Gastrocnemius medialis (tissue), 4 donors: Measurements from ENCODE around the gene MACIR.

Experiments
- CTCF ChIP-seq, 5 experiments: fragments of 450-650 bp in 3 of 5; fragments of 200-600 bp in 2 of 5; sonication (generic) in 2 of 5; IDR thresholded peaks in 4 of 5; conservative IDR thresholded peaks in 1 of 5; 1 replicate in 4 of 5; 2 replicates in 1 of 5; pipeline ENCODE4 v1.5.1; 2016 to 2019; ENCODE audit warnings: antibody characterized with exemption in 5 of 5, mild to moderate bottlenecking in 3 of 5, moderate library complexity in 3 of 5
- POLR2A ChIP-seq, 2 donors: fragments of 450-650 bp; IDR thresholded peaks; one replicate each; pipeline ENCODE4 v1.6.1; 2017; ENCODE audit warnings: antibody characterized with exemption in 2 of 2, mild to moderate bottlenecking in 2 of 2, moderate library complexity in 2 of 2

- TF ChIP-seq CTCF (IDR thresholded peaks at IDR 0.05 in 4 of 5, conservative IDR thresholded peaks at IDR 0.05 in 1 of 5) (no peak), POLR2A (IDR thresholded peaks at IDR 0.05) (no peak)
These were observed 50.2 kb downstream of the MACIR start for GRCh38 chr5:103308774-103309173.
